Endothelial cell of umbilical vein (primary cell): ENCODE results near the gene XYLT1. TPM values are rescaled to one million over a fixed set of nuclear protein-coding genes. Genes with fewer than 3 reads are reported as not detected.

ENCODE experiments used
- BruUV-seq: library from RNA; stranded (reverse); fragments of 400-500 nt; replicated peaks from 2 replicates; lab custom pipeline; 2021; lab: Mats Ljungman, UMichigan
- CTCF ChIA-PET: fragments of 300-600, 350-600 bp; sonication (Branson Sonifier 250); formaldehyde crosslinking; loops from one replicate; lab custom pipeline; 2021; ENCODE audit warnings: antibody characterized with exemption, inconsistent platforms; lab: Charles Lee
- POLR2A ChIA-PET: fragments of 300-600, 350-600 bp; sonication (Branson Sonifier 250); formaldehyde crosslinking; loops from one replicate; lab custom pipeline; 2021; ENCODE audit warnings: antibody characterized with exemption, inconsistent platforms; lab: Charles Lee
- DNase-seq: peaks from one replicate; pipeline ENCODE4 v3.0.0-alpha.2; 2011; ENCODE audit warnings: low read depth, low spot score
- FAIRE-seq: peaks from 2 replicates; lab custom pipeline; 2011; peaks lifted over from hg19 to GRCh38; lab: Jason Lieb, UNC
- H2AFZ ChIP-seq: 2 replicates; pipeline ENCODE4 v1.6.0; 2012; ENCODE audit warnings: low read depth, low read length, control low read depth, inconsistent platforms
- H3K27ac ChIP-seq: 2 replicates; pipeline ENCODE4 v1.5.1; 2011; ENCODE audit warnings: low read depth, mild to moderate bottlenecking, control low read depth, low read length, moderate library complexity; ENCODE audit not compliant: insufficient read depth
- H3K27me3 ChIP-seq, 2 experiments: 2 replicates each; pipeline versions ENCODE4 v1.6.0 to v1.6.1; 2011; ENCODE audit warnings: low read length in 2 of 2, mixed read lengths in 1 of 2; ENCODE audit not compliant: control insufficient read depth in 2 of 2, insufficient read depth in 2 of 2
- H3K36me3 ChIP-seq, 2 experiments: 2 replicates in 1 of 2; 3 replicates in 1 of 2; pipeline ENCODE4 v1.5.1; 2011; ENCODE audit warnings: low read length in 2 of 2, mild to moderate bottlenecking in 1 of 2, moderate library complexity in 1 of 2; ENCODE audit not compliant: control insufficient read depth in 2 of 2, insufficient read depth in 2 of 2; ENCODE audit errors: extremely low read depth in 1 of 2
- H3K4me1 ChIP-seq: 3 replicates; pipeline ENCODE4 v1.5.1; 2011; ENCODE audit warnings: mild to moderate bottlenecking, low read length; ENCODE audit not compliant: control insufficient read depth, insufficient read depth; ENCODE audit errors: extremely low read depth
- H3K4me2 ChIP-seq: 2 replicates; pipeline ENCODE4 v1.6.1; 2011; ENCODE audit warnings: low read length, control low read depth, mixed read lengths; ENCODE audit not compliant: insufficient read depth
- H3K4me3 ChIP-seq, 3 experiments: fragments of 200-600 bp in 1 of 3; sonication (generic), shearing (Covaris generic) in 1 of 3; replicated peaks in 1 of 3; 2 replicates each; pipeline ENCODE4 v1.5.1; 2011 to 2016; ENCODE audit warnings: control low read depth in 3 of 3, low read length in 3 of 3, mild to moderate bottlenecking in 2 of 3, inconsistent platforms in 1 of 3, low read depth in 1 of 3, moderate library complexity in 1 of 3; ENCODE audit not compliant: insufficient read depth in 1 of 3
- H3K79me2 ChIP-seq: 2 replicates; pipeline ENCODE4 v1.6.0; 2012; ENCODE audit warnings: low read length, inconsistent platforms; ENCODE audit not compliant: control insufficient read depth, insufficient read depth
- H3K9ac ChIP-seq: replicated peaks from 2 replicates; pipeline ENCODE3; 2011; ENCODE audit warnings: low read length, control low read depth; ENCODE audit not compliant: insufficient read depth; ENCODE audit errors: extremely low read depth
- H3K9me1 ChIP-seq: replicated peaks from 3 replicates; pipeline ENCODE4 v1.6.0; 2011; ENCODE audit warnings: mild to moderate bottlenecking, low read length; ENCODE audit not compliant: control insufficient read depth, insufficient read depth; ENCODE audit errors: extremely low read depth
- H3K9me3 ChIP-seq: replicated peaks from 2 replicates; pipeline ENCODE4 v1.5.1; 2012; ENCODE audit warnings: low read length, inconsistent platforms; ENCODE audit not compliant: control insufficient read depth, insufficient read depth
- H4K20me1 ChIP-seq: replicated peaks from 2 replicates; pipeline ENCODE3; 2011; ENCODE audit warnings: mild to moderate bottlenecking, low read length; ENCODE audit not compliant: control insufficient read depth, insufficient read depth; ENCODE audit errors: extremely low read depth
- EZH2 ChIP-seq: IDR thresholded peaks from 2 replicates; pipeline ENCODE4 v1.6.1; 2012; ENCODE audit warnings: borderline replicate concordance, low read depth, mild to moderate bottlenecking, moderate library complexity, low read length, inconsistent platforms; ENCODE audit not compliant: severe bottlenecking
- FOS ChIP-seq: IDR thresholded peaks from 2 replicates; pipeline ENCODE4 v1.6.1; 2011; ENCODE audit warnings: mild to moderate bottlenecking, low read length, moderate library complexity, borderline replicate concordance; ENCODE audit not compliant: insufficient read depth
- GATA2 ChIP-seq: IDR thresholded peaks from 2 replicates; pipeline ENCODE4 v1.7.0; 2011; ENCODE audit warnings: low read depth, mild to moderate bottlenecking, moderate library complexity, mixed read lengths, low read length; ENCODE audit not compliant: insufficient read length, insufficient read depth
- JUN ChIP-seq: IDR thresholded peaks from 2 replicates; pipeline ENCODE4 v1.6.1; 2011; ENCODE audit warnings: borderline replicate concordance, low read depth; ENCODE audit not compliant: insufficient read length, insufficient read depth
- MYC ChIP-seq: IDR thresholded peaks from one replicate; pipeline ENCODE4 v1.6.1; 2011; ENCODE audit warnings: mild to moderate bottlenecking, low read depth, low read length
- POLR2A ChIP-seq: IDR thresholded peaks from 2 replicates; pipeline ENCODE4 v1.6.1; 2012; ENCODE audit warnings: low read depth, mild to moderate bottlenecking, control low read depth, low read length
- POLR2AphosphoS5 ChIP-seq: IDR thresholded peaks from 2 replicates; pipeline ENCODE4 v1.6.1; 2012; ENCODE audit warnings: low read depth, mild to moderate bottlenecking, control low read depth, low read length, moderate library complexity; ENCODE audit not compliant: insufficient read depth
- dilution Hi-C: fragments of 300-500 bp; cut with MboI; formaldehyde crosslinking; loops from one replicate; pipeline ENCODE4 v1.15.0; 2019; ENCODE audit warnings: low sequenced_read_pairs; ENCODE audit not compliant: extremely low pct_ligation_motif_present
- intact Hi-C: fragments of 100-400 bp; cut with micrococcal nuclease; formaldehyde crosslinking; loops from one replicate; pipeline ENCODE4 v1.10.0; 2022
- polyA plus RNA-seq, 4 experiments: library from polyadenylated mRNA; depleted of rRNA in 3 of 4; stranded (reverse) in 3 of 4; unstranded in 1 of 4; fragments of >200 nt; gene quantifications; 2 replicates each; pipeline versions ENCODE4 v1.2.1 to v1.2.3, GENCODE V29; 2011 to 2012; ENCODE audit warnings: missing spikeins in 1 of 4
- total RNA-seq: library from RNA; stranded (reverse); gene quantifications from 2 replicates; pipeline ENCODE4 v1.2.3, GENCODE V29; 2021
- TF ChIP-seq, protein P1 (sequence below): IDR thresholded peaks from 2 replicates; pipeline ENCODE4 v1.6.1; 2011; ENCODE audit not compliant: insufficient read depth, insufficient read length
- TF ChIP-seq, protein P2 (sequence below), 2 donors: IDR thresholded peaks; 1 replicate in 1 of 2; 2 replicates in 1 of 2; pipeline ENCODE4 v1.5.1; 2011; ENCODE audit warnings: low read length in 2 of 2, mild to moderate bottlenecking in 2 of 2, moderate library complexity in 2 of 2, control low read depth in 1 of 2, inconsistent platforms in 1 of 2, low read depth in 1 of 2; ENCODE audit not compliant: insufficient read depth in 1 of 2; ENCODE audit errors: extremely low read depth in 1 of 2

XYLT1 gene
- total and polyA plus RNA-seq, 2 donors (not counting 3 experiments of a cell fraction or from before 2014, with no cell fraction given), result 0.63 to 2.9 TPM

DNA sequence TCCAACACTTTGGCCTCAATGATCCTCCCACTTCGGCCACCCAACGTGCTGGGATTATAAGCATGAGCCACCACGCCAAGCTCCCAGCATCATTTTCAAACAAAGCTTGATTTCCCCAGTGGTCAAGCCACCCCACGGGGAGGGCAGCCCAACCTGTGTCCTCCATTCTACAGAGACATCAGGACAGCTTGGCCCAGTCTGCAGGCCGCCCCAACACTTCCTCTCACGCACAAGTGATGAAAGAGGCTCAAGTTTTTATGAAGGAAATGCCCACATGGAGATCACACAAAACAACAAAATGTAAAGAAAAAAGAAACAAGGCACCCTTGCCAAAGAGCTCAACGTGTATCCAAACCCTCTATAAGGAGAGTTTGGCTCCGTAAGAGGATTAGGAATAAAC is 112.4 kb downstream of the XYLT1 start:
- intact Hi-C loops, result loop anchor here (2.0 to 10.0 kb wide), 2 partner anchors 38 to 106 kb away; no protein-coding TSS in a partner anchor
- Histone ChIP-seq H4K20me1 (no peaks in the 10 kb centered on the region), H3K9ac (no peak overlapping the region), H3K27ac (no peak overlapping the region), H3K9me1 (no peaks in the 10 kb centered on the region), H3K79me2 (no peaks in the 10 kb centered on the region), H3K4me3 (no peak overlapping the region), H3K4me2 (no peak overlapping the region), H3K27me3 (no peaks in the 10 kb centered on the region), H3K9me3 (no peaks in the 10 kb centered on the region), H3K4me1 (peaks cover 24% of the 10 kb centered on the region), H2AFZ (no peak overlapping the region), H3K36me3 (no peaks in the 10 kb centered on the region)
- ChIA-PET POLR2A (no interaction called here), CTCF (no interaction called here)
- no TSS peak for BruUV-seq
- FAIRE-seq (no peak), DNase-seq (no peak)
- no peak for TF ChIP-seq FOS
- TF ChIP-seq, protein P1, sequence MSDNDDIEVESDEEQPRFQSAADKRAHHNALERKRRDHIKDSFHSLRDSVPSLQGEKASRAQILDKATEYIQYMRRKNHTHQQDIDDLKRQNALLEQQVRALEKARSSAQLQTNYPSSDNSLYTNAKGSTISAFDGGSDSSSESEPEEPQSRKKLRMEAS, result no peak
- TF ChIP-seq EZH2, result no peak
- TF ChIP-seq, protein P2, sequence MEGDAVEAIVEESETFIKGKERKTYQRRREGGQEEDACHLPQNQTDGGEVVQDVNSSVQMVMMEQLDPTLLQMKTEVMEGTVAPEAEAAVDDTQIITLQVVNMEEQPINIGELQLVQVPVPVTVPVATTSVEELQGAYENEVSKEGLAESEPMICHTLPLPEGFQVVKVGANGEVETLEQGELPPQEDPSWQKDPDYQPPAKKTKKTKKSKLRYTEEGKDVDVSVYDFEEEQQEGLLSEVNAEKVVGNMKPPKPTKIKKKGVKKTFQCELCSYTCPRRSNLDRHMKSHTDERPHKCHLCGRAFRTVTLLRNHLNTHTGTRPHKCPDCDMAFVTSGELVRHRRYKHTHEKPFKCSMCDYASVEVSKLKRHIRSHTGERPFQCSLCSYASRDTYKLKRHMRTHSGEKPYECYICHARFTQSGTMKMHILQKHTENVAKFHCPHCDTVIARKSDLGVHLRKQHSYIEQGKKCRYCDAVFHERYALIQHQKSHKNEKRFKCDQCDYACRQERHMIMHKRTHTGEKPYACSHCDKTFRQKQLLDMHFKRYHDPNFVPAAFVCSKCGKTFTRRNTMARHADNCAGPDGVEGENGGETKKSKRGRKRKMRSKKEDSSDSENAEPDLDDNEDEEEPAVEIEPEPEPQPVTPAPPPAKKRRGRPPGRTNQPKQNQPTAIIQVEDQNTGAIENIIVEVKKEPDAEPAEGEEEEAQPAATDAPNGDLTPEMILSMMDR (IDR thresholded peaks at IDR 0.05; ENCODE audit: extremely low read depth in 1 of 2, insufficient read depth in 1 of 2, low read depth in 1 of 2, low read length in 2 of 2), result no peak
- TF ChIP-seq POLR2A, result no peak
- TF ChIP-seq POLR2AphosphoS5, result no peak
- no peak for TF ChIP-seq JUN
- no peak for TF ChIP-seq GATA2
- TF ChIP-seq MYC, result no peak
- dilution Hi-C loops, result no loop called here
